Measurements from ENCODE around the gene GALNT2.

- TF ChIP-seq CTCF (IDR thresholded peaks at IDR 0.05; ENCODE audit: borderline replicate concordance, extremely low read depth, low read length, poor library complexity, severe bottlenecking) (no peak), EZH2 (IDR thresholded peaks at IDR 0.05; ENCODE audit: borderline replicate concordance, low read depth, low read length, severe bottlenecking) (no peak)
Measured at GRCh38 chr1:230242326-230242725, 175.3 kb downstream of the GALNT2 start.

All from DND-41 (cell line).